ENCODE measurements around the gene NAA25.

Gene NAA25

GRCh38 chr12:112035219-112035785 is 73.3 kb downstream of the NAA25 start:
- TF ChIP-seq ZFP3 (CRISPR knock-in tag; IDR thresholded peaks at IDR 0.05) (no peak), TSHZ2 (CRISPR knock-in tag; IDR thresholded peaks at IDR 0.05) (no peak), ZNF8 (CRISPR knock-in tag; IDR thresholded peaks at IDR 0.05) (no peak), ZC3H10 (CRISPR knock-in tag; IDR thresholded peaks at IDR 0.05) (no peak), ISL1 (CRISPR knock-in tag; IDR thresholded peaks at IDR 0.05) (no peak), CREB5 (CRISPR knock-in tag; IDR thresholded peaks at IDR 0.05; ENCODE audit: low read depth) (no peak), PPARA (CRISPR knock-in tag; IDR thresholded peaks at IDR 0.05; ENCODE audit: borderline replicate concordance) (no peak), BACH2 (CRISPR knock-in tag; IDR thresholded peaks at IDR 0.05; ENCODE audit: borderline replicate concordance) (no peak), GLIS3 (CRISPR knock-in tag; IDR thresholded peaks at IDR 0.05) (no peak), TOX (CRISPR knock-in tag; IDR thresholded peaks at IDR 0.05; ENCODE audit: borderline replicate concordance) (no peak), CSDC2 (CRISPR knock-in tag; IDR thresholded peaks at IDR 0.05) (no peak), ESRRG (CRISPR knock-in tag; IDR thresholded peaks at IDR 0.05) (no peak), ARNTL (CRISPR knock-in tag; IDR thresholded peaks at IDR 0.05; ENCODE audit: borderline replicate concordance, low read depth) (no peak), POU6F1 (CRISPR knock-in tag; IDR thresholded peaks at IDR 0.05; ENCODE audit: borderline replicate concordance, low read depth) (no peak), CSRNP3 (CRISPR knock-in tag; IDR thresholded peaks at IDR 0.05) (no peak), RARB (CRISPR knock-in tag; IDR thresholded peaks at IDR 0.05) (no peak), ZNF70 (CRISPR knock-in tag; IDR thresholded peaks at IDR 0.05) (no peak)
- ATAC-seq: no peak

GRCh38 chr12:112032292-112032691 is 76.3 kb downstream of the NAA25 start:
- no peak for TF ChIP-seq PATZ1 (CRISPR knock-in tag; IDR thresholded peaks at IDR 0.05; ENCODE audit: borderline replicate concordance)
- TF ChIP-seq ZC3H10 (CRISPR knock-in tag; IDR thresholded peaks at IDR 0.05): no peak
- no peak for TF ChIP-seq PPARA (CRISPR knock-in tag; IDR thresholded peaks at IDR 0.05; ENCODE audit: borderline replicate concordance)
- TF ChIP-seq ARNTL (CRISPR knock-in tag; IDR thresholded peaks at IDR 0.05; ENCODE audit: borderline replicate concordance, low read depth): no peak
- TF ChIP-seq ZNF565 (CRISPR knock-in tag; conservative IDR thresholded peaks at IDR 0.05; ENCODE audit: low read depth): no peak
- no peak for TF ChIP-seq TCF4 (CRISPR knock-in tag; IDR thresholded peaks at IDR 0.05; ENCODE audit: borderline replicate concordance)
- TF ChIP-seq GLIS3 (CRISPR knock-in tag; IDR thresholded peaks at IDR 0.05): no peak
- ATAC-seq: no peak

GRCh38 chr12:112031472-112031871 is 77.1 kb downstream of the NAA25 start:
- ATAC-seq: no peak
- no peak for TF ChIP-seq CSRNP3 (CRISPR knock-in tag; IDR thresholded peaks at IDR 0.05)
- no peak for TF ChIP-seq ZFP3 (CRISPR knock-in tag; IDR thresholded peaks at IDR 0.05)
- no peak for TF ChIP-seq GLIS3 (CRISPR knock-in tag; IDR thresholded peaks at IDR 0.05)
- no peak for TF ChIP-seq PATZ1 (CRISPR knock-in tag; IDR thresholded peaks at IDR 0.05; ENCODE audit: borderline replicate concordance)
- no peak for TF ChIP-seq POU6F1 (CRISPR knock-in tag; IDR thresholded peaks at IDR 0.05; ENCODE audit: borderline replicate concordance, low read depth)
- TF ChIP-seq CSDC2 (CRISPR knock-in tag; IDR thresholded peaks at IDR 0.05): no peak
- TF ChIP-seq ARNTL (CRISPR knock-in tag; IDR thresholded peaks at IDR 0.05; ENCODE audit: borderline replicate concordance, low read depth): no peak
